Prostate gland (tissue), 2 donors: ENCODE data around the gene ADAMTS13.

Experiments used
- CTCF ChIP-seq, 4 experiments: fragments of 200-600 bp in 2 of 4; fragments of 450-650 bp in 2 of 4; sonication (generic) in 2 of 4; IDR thresholded peaks; 1 replicate in 3 of 4; 2 replicates in 1 of 4; pipeline ENCODE4 v1.5.1; 2016 to 2019; ENCODE audit warnings: antibody characterized with exemption in 4 of 4, mild to moderate bottlenecking in 2 of 4, moderate library complexity in 2 of 4
- POLR2A ChIP-seq: fragments of 450-650 bp; IDR thresholded peaks from one replicate; pipeline ENCODE4 v1.6.1; 2016; ENCODE audit warnings: antibody characterized with exemption, mild to moderate bottlenecking
- POLR2AphosphoS5 ChIP-seq: sonication (generic); formaldehyde crosslinking; IDR thresholded peaks from one replicate; pipeline ENCODE4 v1.6.1; 2017; ENCODE audit warnings: antibody characterized with exemption

GRCh38 chr9:133493428-133493827 lies 71.3 kb downstream of the ADAMTS13 start:
- TF ChIP-seq CTCF (IDR thresholded peaks at IDR 0.05) (no peak), POLR2A (no peak), POLR2AphosphoS5 (no peak)
